ENCODE results near the gene MYOC. TPM values are rescaled to one million over a fixed set of nuclear protein-coding genes. Genes with fewer than 3 reads are reported as not detected.

MYOC gene
- total RNA-seq, 1 donor from 2014 or later = not detected

DNA sequence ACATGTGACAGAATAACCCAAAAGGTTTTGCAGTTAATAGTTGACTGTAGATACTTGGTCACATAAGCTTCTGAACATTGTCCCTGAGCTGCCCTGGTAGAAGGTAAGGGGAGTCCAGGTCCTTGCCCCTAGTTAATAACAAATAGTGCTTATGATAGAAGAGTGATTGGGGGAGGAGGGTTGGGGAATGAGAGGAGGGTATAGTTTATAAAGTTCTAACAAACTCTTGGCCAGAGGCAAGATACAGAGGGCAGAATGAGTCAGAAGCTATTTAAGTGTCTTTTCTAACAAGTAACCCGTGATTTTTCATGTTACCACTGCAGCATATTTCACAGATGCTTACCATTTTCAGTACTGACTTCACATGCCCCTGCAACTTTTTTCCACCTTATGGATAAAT lies 57.2 kb downstream of the MYOC start:
- TF ChIP-seq EZH2 (IDR thresholded peaks at IDR 0.05) (no peak), EZH2phosphoT487 (IDR thresholded peaks at IDR 0.05) (no peak)
- TF ChIP-seq, protein P1, sequence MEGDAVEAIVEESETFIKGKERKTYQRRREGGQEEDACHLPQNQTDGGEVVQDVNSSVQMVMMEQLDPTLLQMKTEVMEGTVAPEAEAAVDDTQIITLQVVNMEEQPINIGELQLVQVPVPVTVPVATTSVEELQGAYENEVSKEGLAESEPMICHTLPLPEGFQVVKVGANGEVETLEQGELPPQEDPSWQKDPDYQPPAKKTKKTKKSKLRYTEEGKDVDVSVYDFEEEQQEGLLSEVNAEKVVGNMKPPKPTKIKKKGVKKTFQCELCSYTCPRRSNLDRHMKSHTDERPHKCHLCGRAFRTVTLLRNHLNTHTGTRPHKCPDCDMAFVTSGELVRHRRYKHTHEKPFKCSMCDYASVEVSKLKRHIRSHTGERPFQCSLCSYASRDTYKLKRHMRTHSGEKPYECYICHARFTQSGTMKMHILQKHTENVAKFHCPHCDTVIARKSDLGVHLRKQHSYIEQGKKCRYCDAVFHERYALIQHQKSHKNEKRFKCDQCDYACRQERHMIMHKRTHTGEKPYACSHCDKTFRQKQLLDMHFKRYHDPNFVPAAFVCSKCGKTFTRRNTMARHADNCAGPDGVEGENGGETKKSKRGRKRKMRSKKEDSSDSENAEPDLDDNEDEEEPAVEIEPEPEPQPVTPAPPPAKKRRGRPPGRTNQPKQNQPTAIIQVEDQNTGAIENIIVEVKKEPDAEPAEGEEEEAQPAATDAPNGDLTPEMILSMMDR (IDR thresholded peaks at IDR 0.05) = no peak
- Histone ChIP-seq H3K4me1 (no peaks in the 10 kb centered on the region), H3K9ac (no peak overlapping the region), H3K27ac (no peak overlapping the region), H3K4me3 (no peak overlapping the region), H3K9me3 (ENCODE audit: low read depth) (no peaks in the 10 kb centered on the region), H3K27me3 (no peaks in the 10 kb centered on the region), H3K79me2 (ENCODE audit: low read depth) (no peaks in the 10 kb centered on the region), H3K36me3 (peaks cover 15% of the 10 kb centered on the region), H3K4me2 (no peak overlapping the region), H2AFZ (replicated peaks) (no peak overlapping the region), H3F3A (ENCODE audit: low read depth) (peaks cover 5% of the 10 kb centered on the region), H4K20me1 (ENCODE audit: low read depth) (no peaks in the 10 kb centered on the region)
- Mint-ChIP-seq H3K27me3 (ENCODE audit: insufficient read depth, low read depth) (peaks cover 2% of the 10 kb centered on the region), H3K4me1 (peaks cover under 1% of the 10 kb centered on the region), H3K27ac (no peak overlapping the region), H3K36me3 (peaks cover 34% of the 10 kb centered on the region), H3K9me3 (no peaks in the 10 kb centered on the region), H3K4me3 (no peak overlapping the region)
- no peak for DNase-seq (ENCODE audit: low spot score)

DNA sequence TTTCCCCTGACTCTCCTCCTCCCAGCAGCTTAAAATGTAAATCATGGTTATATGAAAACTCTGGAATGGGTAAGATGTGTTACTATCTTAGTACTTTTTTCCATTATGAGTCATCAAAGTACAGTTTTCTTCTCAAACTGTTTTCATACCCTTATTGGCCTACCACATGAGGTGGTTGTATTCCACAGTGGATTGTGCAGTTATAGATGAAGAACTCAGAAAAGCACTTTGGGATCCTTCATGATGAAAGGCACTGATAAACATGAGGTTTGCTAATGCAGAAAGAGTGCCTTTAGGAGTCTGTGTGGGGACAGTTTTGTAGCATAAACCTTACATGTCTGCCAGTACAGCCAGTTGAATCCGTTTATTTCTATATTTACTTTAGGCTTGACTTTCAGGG lies 62.5 kb downstream of the MYOC start:
- Histone ChIP-seq H3K79me2 (ENCODE audit: low read depth) (no peaks in the 10 kb centered on the region), H3K4me2 (no peak overlapping the region), H2AFZ (replicated peaks) (no peak overlapping the region), H4K20me1 (ENCODE audit: low read depth) (no peaks in the 10 kb centered on the region), H3K27me3 (no peaks in the 10 kb centered on the region), H3K4me3 (no peak overlapping the region), H3F3A (ENCODE audit: low read depth) (peaks cover 9% of the 10 kb centered on the region), H3K27ac (no peak overlapping the region), H3K4me1 (no peaks in the 10 kb centered on the region), H3K9me3 (ENCODE audit: low read depth) (no peaks in the 10 kb centered on the region), H3K9ac (no peak overlapping the region), H3K36me3 (peaks cover 39% of the 10 kb centered on the region)
- H3K9me3 Mint-ChIP-seq = no peaks in the 10 kb centered on the region
- H3K4me1 Mint-ChIP-seq = no peaks in the 10 kb centered on the region
- peaks cover 2% of the 10 kb centered on the region for H3K27me3 Mint-ChIP-seq (ENCODE audit: insufficient read depth, low read depth)
- no peak overlapping the region for H3K27ac Mint-ChIP-seq
- TF ChIP-seq, protein P1 (IDR thresholded peaks at IDR 0.05) = no peak
- no peak for TF ChIP-seq EZH2 (IDR thresholded peaks at IDR 0.05)
- TF ChIP-seq EZH2phosphoT487 (IDR thresholded peaks at IDR 0.05) = no peak
- no peak for DNase-seq (ENCODE audit: low spot score)
- peaks cover 48% of the 10 kb centered on the region for H3K36me3 Mint-ChIP-seq
- H3K4me3 Mint-ChIP-seq = no peak overlapping the region

DNA sequence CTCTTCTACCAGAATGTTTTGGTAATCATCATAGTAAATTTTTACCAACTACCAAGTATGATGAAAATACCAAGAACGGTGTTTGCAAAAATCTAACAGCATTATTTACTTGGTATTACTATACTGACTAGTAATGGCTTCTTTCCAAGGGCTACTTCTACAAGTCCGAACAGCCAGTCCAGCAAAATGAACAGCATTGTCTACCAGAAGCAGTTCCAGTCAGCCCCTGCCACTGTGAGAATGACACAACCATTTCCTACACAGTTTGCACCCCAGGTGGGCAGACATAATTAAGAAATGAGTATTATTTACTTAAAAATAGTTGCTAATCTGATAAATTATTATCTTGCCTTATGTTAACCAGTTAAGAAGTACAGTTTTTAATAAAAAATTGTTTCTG lies 64.3 kb downstream of the MYOC start:
- DNase-seq (ENCODE audit: low spot score) = no peak
- Mint-ChIP-seq H3K36me3 (peaks cover 53% of the 10 kb centered on the region), H3K9me3 (no peaks in the 10 kb centered on the region), H3K4me3 (no peak overlapping the region), H3K27ac (no peak overlapping the region), H3K27me3 (ENCODE audit: insufficient read depth, low read depth) (peaks cover 2% of the 10 kb centered on the region), H3K4me1 (no peaks in the 10 kb centered on the region)
- Histone ChIP-seq H3K9me3 (ENCODE audit: low read depth) (no peaks in the 10 kb centered on the region), H3K4me2 (no peak overlapping the region), H3K36me3 (peaks cover 37% of the 10 kb centered on the region), H3K4me1 (no peaks in the 10 kb centered on the region), H3K9ac (no peak overlapping the region), H3K79me2 (ENCODE audit: low read depth) (no peaks in the 10 kb centered on the region), H3K4me3 (no peak overlapping the region), H3K27ac (no peak overlapping the region), H4K20me1 (ENCODE audit: low read depth) (no peaks in the 10 kb centered on the region), H3F3A (ENCODE audit: low read depth) (peaks cover 5% of the 10 kb centered on the region), H2AFZ (replicated peaks) (no peak overlapping the region), H3K27me3 (no peaks in the 10 kb centered on the region)
- no peak for TF ChIP-seq EZH2phosphoT487 (IDR thresholded peaks at IDR 0.05)
- TF ChIP-seq EZH2 (IDR thresholded peaks at IDR 0.05) = no peak
- TF ChIP-seq, protein P1 (IDR thresholded peaks at IDR 0.05) = no peak
